PC-3 (cell line): ENCODE measurements around the gene NHS.

ENCODE experiments used
- EZH2 ChIP-seq: fragments of 300-600 bp; sonication (generic); IDR thresholded peaks from one replicate; pipeline ENCODE4 v1.6.1; 2017; ENCODE audit warnings: antibody characterized with exemption, mild to moderate bottlenecking, low read length; ENCODE audit not compliant: unreplicated experiment
- TF ChIP-seq, protein P1 (sequence below): fragments of 300-600 bp; sonication (generic); conservative IDR thresholded peaks from 2 replicates; pipeline ENCODE4 v1.5.1; 2017; ENCODE audit warnings: antibody characterized with exemption, low read depth, mild to moderate bottlenecking, low read length

DNA sequence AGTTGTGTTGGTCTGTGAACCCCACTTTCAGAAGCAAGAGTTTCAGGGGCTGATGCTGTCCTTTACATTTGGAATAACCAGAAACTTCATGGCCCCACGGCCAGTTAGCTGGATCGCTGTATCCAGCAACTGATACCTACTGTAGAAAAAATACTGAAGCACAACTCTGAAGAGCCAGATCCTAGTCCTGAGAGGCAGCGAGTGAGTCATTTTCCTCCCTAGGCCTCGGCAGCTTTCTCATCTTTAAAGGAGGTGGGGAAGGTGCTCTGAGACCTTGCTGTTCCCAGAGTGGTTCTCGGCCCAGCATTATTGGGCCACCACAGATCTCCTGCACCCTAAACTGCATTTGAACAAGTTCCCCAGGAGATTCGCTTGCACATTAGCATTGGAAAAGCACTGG is 63.2 kb downstream of the NHS start:
- TF ChIP-seq, protein P1, sequence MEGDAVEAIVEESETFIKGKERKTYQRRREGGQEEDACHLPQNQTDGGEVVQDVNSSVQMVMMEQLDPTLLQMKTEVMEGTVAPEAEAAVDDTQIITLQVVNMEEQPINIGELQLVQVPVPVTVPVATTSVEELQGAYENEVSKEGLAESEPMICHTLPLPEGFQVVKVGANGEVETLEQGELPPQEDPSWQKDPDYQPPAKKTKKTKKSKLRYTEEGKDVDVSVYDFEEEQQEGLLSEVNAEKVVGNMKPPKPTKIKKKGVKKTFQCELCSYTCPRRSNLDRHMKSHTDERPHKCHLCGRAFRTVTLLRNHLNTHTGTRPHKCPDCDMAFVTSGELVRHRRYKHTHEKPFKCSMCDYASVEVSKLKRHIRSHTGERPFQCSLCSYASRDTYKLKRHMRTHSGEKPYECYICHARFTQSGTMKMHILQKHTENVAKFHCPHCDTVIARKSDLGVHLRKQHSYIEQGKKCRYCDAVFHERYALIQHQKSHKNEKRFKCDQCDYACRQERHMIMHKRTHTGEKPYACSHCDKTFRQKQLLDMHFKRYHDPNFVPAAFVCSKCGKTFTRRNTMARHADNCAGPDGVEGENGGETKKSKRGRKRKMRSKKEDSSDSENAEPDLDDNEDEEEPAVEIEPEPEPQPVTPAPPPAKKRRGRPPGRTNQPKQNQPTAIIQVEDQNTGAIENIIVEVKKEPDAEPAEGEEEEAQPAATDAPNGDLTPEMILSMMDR, result no peak
- TF ChIP-seq EZH2, result no peak
